IMR-90 (cell line): ENCODE measurements around the gene SLC16A9. TPM values are rescaled to one million over a fixed set of nuclear protein-coding genes. Genes with fewer than 3 reads are reported as not detected.

Experiments
- ATAC-seq: fragments of 200-7000 bp; cut with Tn5 transposase; 2 replicates; pipeline ENCODE4 v1.9.1; 2020; ENCODE audit warnings: low read depth, mild to moderate bottlenecking, moderate library complexity
- BruUV-seq: library from RNA; stranded (reverse); fragments of 400-500 nt; replicated peaks from 2 replicates; lab custom pipeline; 2021; lab: Mats Ljungman, UMichigan
- CTCF ChIA-PET: fragments of 300-600 bp; formaldehyde crosslinking; extraction: SDS; loops from one replicate; lab custom pipeline; 2021; ENCODE audit warnings: antibody characterized with exemption; lab: Yijun Ruan, JAX
- POLR2A ChIA-PET: fragments of 300-600 bp; sonication (Branson Sonifier 250); formaldehyde crosslinking; loops from one replicate; lab custom pipeline; 2022; ENCODE audit warnings: antibody characterized with exemption; ENCODE audit not compliant: unreplicated experiment; lab: Charles Lee
- DNase-seq: peaks from one replicate; pipeline ENCODE4 v3.0.0; 2013
- H2AFZ ChIP-seq: replicated peaks from 2 replicates; pipeline ENCODE3; 2013; ENCODE audit warnings: low read length, mild to moderate bottlenecking; ENCODE audit not compliant: poor library complexity
- H2AK5ac ChIP-seq: 2 replicates; pipeline ENCODE4 v1.6.1; 2013; ENCODE audit warnings: low read depth, low read length, inconsistent platforms
- H2AK9ac ChIP-seq: replicated peaks from 2 replicates; pipeline ENCODE3; 2013; ENCODE audit warnings: mild to moderate bottlenecking, low read depth, low read length, moderate library complexity; ENCODE audit not compliant: poor library complexity
- H2BK120ac ChIP-seq: 2 replicates; pipeline ENCODE4 v1.6.1; 2013; ENCODE audit warnings: low read depth, low read length, inconsistent platforms
- H2BK15ac ChIP-seq: 3 replicates; pipeline ENCODE4 v1.6.1; 2013; ENCODE audit warnings: low read depth, low read length, inconsistent platforms
- H2BK20ac ChIP-seq: 2 replicates; pipeline ENCODE4 v1.6.1; 2013; ENCODE audit warnings: low read depth, mild to moderate bottlenecking, inconsistent platforms, low read length, moderate library complexity
- H2BK5ac ChIP-seq: 2 replicates; pipeline ENCODE4 v1.6.1; 2013; ENCODE audit warnings: mild to moderate bottlenecking, low read depth, low read length, inconsistent platforms; ENCODE audit not compliant: poor library complexity, severe bottlenecking
- H3K14ac ChIP-seq: replicated peaks from 2 replicates; pipeline ENCODE4 v1.6.1; 2013; ENCODE audit warnings: low read depth, low read length, inconsistent platforms
- H3K18ac ChIP-seq: 2 replicates; pipeline ENCODE4 v1.6.1; 2013; ENCODE audit warnings: low read depth, low read length, control low read depth
- H3K23ac ChIP-seq: 2 replicates; pipeline ENCODE4 v1.6.1; 2013; ENCODE audit warnings: low read depth, low read length, inconsistent platforms
- H3K27ac ChIP-seq: 2 replicates; pipeline ENCODE4 v1.5.1; 2013; ENCODE audit warnings: mild to moderate bottlenecking, control low read depth, low read length; ENCODE audit not compliant: insufficient read depth
- H3K27me3 ChIP-seq: 2 replicates; pipeline ENCODE4 v1.6.1; 2013; ENCODE audit warnings: low read length; ENCODE audit not compliant: control insufficient read depth, insufficient read depth
- H3K36me3 ChIP-seq: 2 replicates; pipeline ENCODE4 v1.6.1; 2013; ENCODE audit warnings: low read length, mixed read lengths; ENCODE audit not compliant: control insufficient read depth, insufficient read depth
- H3K4ac ChIP-seq: 2 replicates; pipeline ENCODE4 v1.6.1; 2013; ENCODE audit warnings: low read depth, low read length, inconsistent platforms
- H3K4me1 ChIP-seq: 2 replicates; pipeline ENCODE4 v1.6.1; 2013; ENCODE audit warnings: low read length, mixed read lengths; ENCODE audit not compliant: control insufficient read depth, insufficient read depth
- H3K4me2 ChIP-seq: 2 replicates; pipeline ENCODE4 v1.6.1; 2013; ENCODE audit warnings: low read depth, mild to moderate bottlenecking, control low read depth, low read length, moderate library complexity
- H3K4me3 ChIP-seq: 2 replicates; pipeline ENCODE4 v1.5.1; 2013; ENCODE audit warnings: low read depth, mild to moderate bottlenecking, control low read depth, low read length, moderate library complexity; ENCODE audit not compliant: insufficient read depth
- H3K56ac ChIP-seq: 2 replicates; pipeline ENCODE4 v1.6.1; 2013; ENCODE audit warnings: low read length, inconsistent platforms; ENCODE audit not compliant: insufficient read depth; ENCODE audit errors: extremely low read depth
- H3K79me1 ChIP-seq, 2 experiments: 2 replicates each; pipeline ENCODE4 v1.6.1; 2013; ENCODE audit warnings: low read length in 2 of 2, inconsistent platforms in 1 of 2, low read depth in 1 of 2
- H3K9ac ChIP-seq: 2 replicates; pipeline ENCODE4 v1.6.1; 2013; ENCODE audit warnings: low read depth, low read length, control low read depth
- H3K9me1 ChIP-seq: 2 replicates; pipeline ENCODE4 v1.6.1; 2013; ENCODE audit warnings: low read length, inconsistent platforms; ENCODE audit not compliant: insufficient read depth
- H3K9me3 ChIP-seq: 2 replicates; pipeline ENCODE4 v1.6.1; 2013; ENCODE audit warnings: low read length; ENCODE audit not compliant: control insufficient read depth, insufficient read depth
- H4K20me1 ChIP-seq: 2 replicates; pipeline ENCODE4 v1.6.1; 2013; ENCODE audit warnings: low read length, inconsistent platforms; ENCODE audit not compliant: insufficient read depth
- H4K5ac ChIP-seq: 2 replicates; pipeline ENCODE4 v1.6.1; 2013; ENCODE audit warnings: mild to moderate bottlenecking, low read depth, low read length, control low read depth
- H4K8ac ChIP-seq, 2 experiments: 2 replicates each; pipeline ENCODE4 v1.6.1; 2013; ENCODE audit warnings: low read depth in 2 of 2, low read length in 2 of 2, control low read depth in 1 of 2, inconsistent platforms in 1 of 2
- H4K91ac ChIP-seq: 2 replicates; pipeline ENCODE4 v1.6.1; 2013; ENCODE audit warnings: low read depth, low read length, inconsistent platforms; ENCODE audit not compliant: insufficient read depth
- NFE2L2 ChIP-seq: fragments of 150-350 bp; IDR thresholded peaks from 2 replicates; pipeline ENCODE4 v1.6.1; 2016; ENCODE audit warnings: low read depth, mild to moderate bottlenecking, low read length
- USF2 ChIP-seq: fragments of 150-350 bp; IDR thresholded peaks from 2 replicates; pipeline ENCODE4 v1.6.1; 2017; ENCODE audit warnings: mild to moderate bottlenecking, antibody characterized with exemption, low read length, low read depth
- WGBS, 2 experiments: methylation state at CpG; one replicate each; pipeline versions ENCODE4 v1.1.5 to v1.1.7; 2013; ENCODE audit warnings: missing lambda C conversion rate in 2 of 2; ENCODE audit not compliant: insufficient read length in 1 of 2; ENCODE audit errors: extremely low coverage in 2 of 2; 5-methylcytosine and 5-hydroxymethylcytosine counted together
- dilution Hi-C: fragments of 300-500 bp; cut with HindIII; formaldehyde crosslinking; loops from one replicate; pipeline ENCODE4 v1.14.3; 2018; ENCODE audit warnings: low sequenced_read_pairs; ENCODE audit not compliant: unreplicated experiment
- in situ Hi-C: fragments of 300-500 bp; cut with MboI; formaldehyde crosslinking; loops from 3 replicates; pipeline ENCODE4 v1.14.3; 2019; ENCODE audit warnings: low sequenced_read_pairs, inconsistent platforms, mixed read lengths
- intact Hi-C: fragments of 100-400 bp; cut with micrococcal nuclease; formaldehyde crosslinking; loops from 2 replicates; pipeline ENCODE4 v1.10.0; 2022
- polyA plus RNA-seq, 3 experiments: library from polyadenylated mRNA; depleted of rRNA; stranded (reverse); fragments of >200 nt; gene quantifications; 2 replicates each; pipeline ENCODE4 v1.2.3, GENCODE V29; 2012; ENCODE audit warnings: low replicate concordance in 1 of 3
- total RNA-seq: library from RNA; depleted of rRNA; stranded (reverse); fragments of >200 nt; gene quantifications from 2 replicates; pipeline ENCODE4 v1.2.3, GENCODE V29; 2012
- TF ChIP-seq, protein P1 (sequence below): fragments of 150-350 bp; IDR thresholded peaks from 2 replicates; pipeline ENCODE4 v1.6.1; 2016; ENCODE audit warnings: low read depth, mild to moderate bottlenecking, low read length, moderate library complexity, borderline replicate concordance

Gene SLC16A9
- total and polyA plus RNA-seq, 2 of the 4 experiments (the other 2 are of a cell fraction), result 0.18 to 0.26 TPM

DNA sequence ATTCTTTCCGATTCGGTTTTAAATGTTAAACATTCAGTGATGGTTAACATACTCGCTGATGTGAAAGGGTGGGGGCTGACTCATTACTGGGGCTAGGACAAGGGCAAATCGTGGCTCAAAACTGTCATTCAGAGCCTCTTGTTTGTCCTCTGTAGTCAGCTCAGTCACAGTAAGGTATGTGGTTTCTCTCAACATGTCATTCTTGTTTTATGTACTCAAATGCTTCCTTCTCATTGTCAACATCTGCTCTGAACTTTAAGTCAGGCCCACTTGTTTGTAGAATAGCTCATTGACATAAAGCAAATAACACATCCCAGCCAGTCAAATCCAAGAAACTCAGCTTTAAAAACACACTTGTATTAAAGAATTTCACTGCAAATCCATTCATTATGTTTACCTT, 7.3 kb downstream of the SLC16A9 start:
- Histone ChIP-seq H4K91ac (no peak overlapping the region), H3K79me1 (no peaks in the 10 kb centered on the region), H3K4me3 (no peak overlapping the region), H2BK20ac (no peak overlapping the region), H3K9me3 (no peaks in the 10 kb centered on the region), H2AK9ac (no peak overlapping the region), H3K4me1 (no peaks in the 10 kb centered on the region), H3K14ac (no peak overlapping the region), H2BK15ac (no peak overlapping the region), H3K27ac (no peak overlapping the region), H2AK5ac (no peak overlapping the region), H3K23ac (no peak overlapping the region), H4K20me1 (no peaks in the 10 kb centered on the region), H3K9ac (no peak overlapping the region), H3K18ac (no peak overlapping the region), H4K5ac (no peak overlapping the region), H3K9me1 (no peaks in the 10 kb centered on the region), H2AFZ (no peak overlapping the region), H2BK5ac (no peak overlapping the region), H3K4ac (no peak overlapping the region), H3K36me3 (no peaks in the 10 kb centered on the region), H3K4me2 (no peak overlapping the region), H3K27me3 (no peaks in the 10 kb centered on the region; the same call in 1 of the 2 replicates), H4K8ac (no peak overlapping the region), H3K56ac (no peak overlapping the region), H2BK120ac (no peak overlapping the region)
- dilution Hi-C loops (no loop called here), in situ Hi-C loops (no loop called here), intact Hi-C loops (no loop called here)
- ATAC-seq (no peak), DNase-seq (no peak)
- WGBS, 2 experiments, result no CpG with 5 or more reads among the region's 4 CpGs
- no TSS peak for BruUV-seq
- POLR2A ChIA-PET, result no interaction called here
- CTCF ChIA-PET, result no interaction called here
- TF ChIP-seq NFE2L2, result no peak
- TF ChIP-seq, protein P1, sequence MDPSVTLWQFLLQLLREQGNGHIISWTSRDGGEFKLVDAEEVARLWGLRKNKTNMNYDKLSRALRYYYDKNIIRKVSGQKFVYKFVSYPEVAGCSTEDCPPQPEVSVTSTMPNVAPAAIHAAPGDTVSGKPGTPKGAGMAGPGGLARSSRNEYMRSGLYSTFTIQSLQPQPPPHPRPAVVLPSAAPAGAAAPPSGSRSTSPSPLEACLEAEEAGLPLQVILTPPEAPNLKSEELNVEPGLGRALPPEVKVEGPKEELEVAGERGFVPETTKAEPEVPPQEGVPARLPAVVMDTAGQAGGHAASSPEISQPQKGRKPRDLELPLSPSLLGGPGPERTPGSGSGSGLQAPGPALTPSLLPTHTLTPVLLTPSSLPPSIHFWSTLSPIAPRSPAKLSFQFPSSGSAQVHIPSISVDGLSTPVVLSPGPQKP, result no peak
- no peak for TF ChIP-seq USF2
